ENCODE measurements around the gene CRYBB3.

DNA sequence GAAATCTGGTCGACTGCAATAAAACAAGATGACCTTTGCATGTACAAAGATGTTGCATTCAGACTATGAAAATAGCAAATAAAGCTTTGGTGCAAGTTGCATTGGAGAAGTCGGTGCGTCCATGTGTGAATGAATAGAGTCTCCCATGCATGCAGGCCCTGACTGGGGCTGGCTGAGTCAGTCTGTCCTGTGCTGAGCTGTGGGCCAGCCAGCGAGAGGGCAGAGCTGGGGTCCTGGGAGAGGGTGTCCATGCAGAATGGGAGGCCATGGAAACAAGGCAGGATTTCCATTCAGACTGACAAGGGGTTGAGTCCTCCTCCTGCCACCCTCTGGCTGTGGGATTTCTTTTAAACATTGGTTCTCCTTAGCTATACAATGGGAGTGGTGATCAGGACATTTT lies 2.3 kb upstream of the CRYBB3 start:
- no peak for TF ChIP-seq EZH2 (IDR thresholded peaks at IDR 0.05; ENCODE audit: low read length, missing control alignments)
- TF ChIP-seq, protein P1, sequence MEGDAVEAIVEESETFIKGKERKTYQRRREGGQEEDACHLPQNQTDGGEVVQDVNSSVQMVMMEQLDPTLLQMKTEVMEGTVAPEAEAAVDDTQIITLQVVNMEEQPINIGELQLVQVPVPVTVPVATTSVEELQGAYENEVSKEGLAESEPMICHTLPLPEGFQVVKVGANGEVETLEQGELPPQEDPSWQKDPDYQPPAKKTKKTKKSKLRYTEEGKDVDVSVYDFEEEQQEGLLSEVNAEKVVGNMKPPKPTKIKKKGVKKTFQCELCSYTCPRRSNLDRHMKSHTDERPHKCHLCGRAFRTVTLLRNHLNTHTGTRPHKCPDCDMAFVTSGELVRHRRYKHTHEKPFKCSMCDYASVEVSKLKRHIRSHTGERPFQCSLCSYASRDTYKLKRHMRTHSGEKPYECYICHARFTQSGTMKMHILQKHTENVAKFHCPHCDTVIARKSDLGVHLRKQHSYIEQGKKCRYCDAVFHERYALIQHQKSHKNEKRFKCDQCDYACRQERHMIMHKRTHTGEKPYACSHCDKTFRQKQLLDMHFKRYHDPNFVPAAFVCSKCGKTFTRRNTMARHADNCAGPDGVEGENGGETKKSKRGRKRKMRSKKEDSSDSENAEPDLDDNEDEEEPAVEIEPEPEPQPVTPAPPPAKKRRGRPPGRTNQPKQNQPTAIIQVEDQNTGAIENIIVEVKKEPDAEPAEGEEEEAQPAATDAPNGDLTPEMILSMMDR (conservative IDR thresholded peaks at IDR 0.05 in 1 of 2, IDR thresholded peaks at IDR 0.05 in 1 of 2; ENCODE audit: low read depth in 1 of 2, low read length in 2 of 2), result no peak
